ENCODE measurements around the gene DHRS1.

GRCh38 chr14:24258119-24258518 is 41.5 kb downstream of the DHRS1 start:
- TF ChIP-seq, protein P1, sequence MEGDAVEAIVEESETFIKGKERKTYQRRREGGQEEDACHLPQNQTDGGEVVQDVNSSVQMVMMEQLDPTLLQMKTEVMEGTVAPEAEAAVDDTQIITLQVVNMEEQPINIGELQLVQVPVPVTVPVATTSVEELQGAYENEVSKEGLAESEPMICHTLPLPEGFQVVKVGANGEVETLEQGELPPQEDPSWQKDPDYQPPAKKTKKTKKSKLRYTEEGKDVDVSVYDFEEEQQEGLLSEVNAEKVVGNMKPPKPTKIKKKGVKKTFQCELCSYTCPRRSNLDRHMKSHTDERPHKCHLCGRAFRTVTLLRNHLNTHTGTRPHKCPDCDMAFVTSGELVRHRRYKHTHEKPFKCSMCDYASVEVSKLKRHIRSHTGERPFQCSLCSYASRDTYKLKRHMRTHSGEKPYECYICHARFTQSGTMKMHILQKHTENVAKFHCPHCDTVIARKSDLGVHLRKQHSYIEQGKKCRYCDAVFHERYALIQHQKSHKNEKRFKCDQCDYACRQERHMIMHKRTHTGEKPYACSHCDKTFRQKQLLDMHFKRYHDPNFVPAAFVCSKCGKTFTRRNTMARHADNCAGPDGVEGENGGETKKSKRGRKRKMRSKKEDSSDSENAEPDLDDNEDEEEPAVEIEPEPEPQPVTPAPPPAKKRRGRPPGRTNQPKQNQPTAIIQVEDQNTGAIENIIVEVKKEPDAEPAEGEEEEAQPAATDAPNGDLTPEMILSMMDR (conservative IDR thresholded peaks at IDR 0.05) = no peak
- TF ChIP-seq EZH2 (IDR thresholded peaks at IDR 0.05; ENCODE audit: low read depth) = no peak

Measured in PC-9 (cell line).